Stomach (tissue), 9 donors: Measurements from ENCODE around the gene CTDSPL. TPM values are rescaled to one million over a fixed set of nuclear protein-coding genes. Genes with fewer than 3 reads are reported as not detected.

Experiments
- DNase-seq, 2 donors: peaks; one replicate each; pipeline versions ENCODE4 v3.0.0 to v3.0.0-alpha.2; 2013 to 2019
- H3K27ac ChIP-seq, 5 donors: fragments of 200-600 bp in 4 of 5; sonication (generic) in 4 of 5; one replicate each; pipeline ENCODE4 v1.5.1; 2013 to 2019; ENCODE audit warnings: mild to moderate bottlenecking in 1 of 5, moderate library complexity in 1 of 5
- H3K27me3 ChIP-seq, 3 donors: fragments of 200-600 bp; sonication (generic); one replicate each; pipeline ENCODE4 v1.5.1; 2017 to 2019; ENCODE audit warnings: mixed run types in 1 of 3
- H3K36me3 ChIP-seq, 4 donors: fragments of 200-600 bp; sonication (generic); 1 replicate in 3 of 4; 2 replicates in 1 of 4; pipeline ENCODE4 v1.5.1; 2016 to 2019
- H3K4me1 ChIP-seq, 4 donors: fragments of 200-600 bp; sonication (generic); one replicate each; pipeline ENCODE4 v1.5.1; 2016 to 2019
- H3K4me3 ChIP-seq, 4 donors: fragments of 200-600 bp; sonication (generic) in 3 of 4; one replicate each; pipeline ENCODE4 v1.5.1; 2016 to 2019; ENCODE audit warnings: mild to moderate bottlenecking in 1 of 4
- H3K9me3 ChIP-seq, 4 donors: fragments of 200-600 bp; sonication (generic); one replicate each; pipeline ENCODE4 v1.5.1; 2016 to 2019
- EP300 ChIP-seq: sonication (generic); formaldehyde crosslinking; IDR thresholded peaks from one replicate; pipeline ENCODE4 v1.6.1; 2017; ENCODE audit warnings: antibody characterized with exemption
- POLR2A ChIP-seq, 4 donors: fragments of 450-650 bp; IDR thresholded peaks; one replicate each; pipeline ENCODE4 v1.6.1; 2016; ENCODE audit warnings: antibody characterized with exemption in 4 of 4, control low read depth in 2 of 4, mild to moderate bottlenecking in 1 of 4, moderate library complexity in 1 of 4
- POLR2AphosphoS5 ChIP-seq, 3 donors: sonication (generic); formaldehyde crosslinking; IDR thresholded peaks; one replicate each; pipeline ENCODE4 v1.6.1; 2016; ENCODE audit warnings: antibody characterized with exemption in 3 of 3
- WGBS, 5 donors: extraction: QIAGEN DNeasy Blood & Tissue Kit in 3 of 5; methylation state at CpG; one replicate each; pipeline versions ENCODE4 v1.1.5 to v1.1.7; 2013 to 2018; 5-methylcytosine and 5-hydroxymethylcytosine counted together
- intact Hi-C: fragments of 100-400 bp; cut with DNase I; formaldehyde crosslinking; loops from one replicate; pipeline ENCODE4 v1.15.1; 2023; ENCODE audit warnings: low total_unique reads
- polyA plus RNA-seq, 3 donors: library from polyadenylated mRNA; stranded (reverse); fragments of 200-250 nt; gene quantifications; one replicate each; pipeline ENCODE4 v1.2.3, GENCODE V29; 2013
- total RNA-seq, 5 donors: library from RNA; depleted of rRNA; stranded (reverse); fragments of >200 nt; gene quantifications; one replicate each; pipeline versions ENCODE4 v1.1.0 to v1.2.3, GENCODE V29; 2014 to 2016
- TF ChIP-seq, protein P1 (sequence below), 7 experiments: fragments of 450-650 bp in 4 of 7; fragments of 200-600 bp in 3 of 7; sonication (generic) in 3 of 7; IDR thresholded peaks; one replicate each; pipeline ENCODE4 v1.5.1; 2016 to 2019; ENCODE audit warnings: antibody characterized with exemption in 7 of 7, control low read depth in 2 of 7, mild to moderate bottlenecking in 1 of 7
- donor health status: healthy with polysubstance abuse.
- donor health status: Bipolar disorder and iron deficiency.
- donor health status: healthy.

Gene CTDSPL
- total and polyA plus RNA-seq, 8 donors = 13.4 to 54.9 (median 30.2) TPM

- 86 to 90% (median 87%) methylated on average over 9 of the region's 9 CpGs for WGBS, 5 donors
- Histone ChIP-seq H3K4me1 (peaks cover 28 to 61% (median 51%) of the 10 kb centered on the region in 4 donors), H3K27me3 (no peaks in the 10 kb centered on the region), H3K4me3 (no peak overlapping the region), H3K36me3 (peaks cover 0 to 32% (median 21%) of the 10 kb centered on the region in 4 donors), H3K9me3 (no peaks in the 10 kb centered on the region), H3K27ac (peak overlapping the region in 3 of 5 donors; percentile 13 to 70 (median 58))
- TF ChIP-seq POLR2A (IDR thresholded peaks at IDR 0.05) (no peak), EP300 (no peak)
- TF ChIP-seq, protein P1, sequence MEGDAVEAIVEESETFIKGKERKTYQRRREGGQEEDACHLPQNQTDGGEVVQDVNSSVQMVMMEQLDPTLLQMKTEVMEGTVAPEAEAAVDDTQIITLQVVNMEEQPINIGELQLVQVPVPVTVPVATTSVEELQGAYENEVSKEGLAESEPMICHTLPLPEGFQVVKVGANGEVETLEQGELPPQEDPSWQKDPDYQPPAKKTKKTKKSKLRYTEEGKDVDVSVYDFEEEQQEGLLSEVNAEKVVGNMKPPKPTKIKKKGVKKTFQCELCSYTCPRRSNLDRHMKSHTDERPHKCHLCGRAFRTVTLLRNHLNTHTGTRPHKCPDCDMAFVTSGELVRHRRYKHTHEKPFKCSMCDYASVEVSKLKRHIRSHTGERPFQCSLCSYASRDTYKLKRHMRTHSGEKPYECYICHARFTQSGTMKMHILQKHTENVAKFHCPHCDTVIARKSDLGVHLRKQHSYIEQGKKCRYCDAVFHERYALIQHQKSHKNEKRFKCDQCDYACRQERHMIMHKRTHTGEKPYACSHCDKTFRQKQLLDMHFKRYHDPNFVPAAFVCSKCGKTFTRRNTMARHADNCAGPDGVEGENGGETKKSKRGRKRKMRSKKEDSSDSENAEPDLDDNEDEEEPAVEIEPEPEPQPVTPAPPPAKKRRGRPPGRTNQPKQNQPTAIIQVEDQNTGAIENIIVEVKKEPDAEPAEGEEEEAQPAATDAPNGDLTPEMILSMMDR (IDR thresholded peaks at IDR 0.05) = no peak
- DNase-seq = no peak
- intact Hi-C loops = loop anchor here (10.0 kb wide), 1 partner anchor 113 kb away; no protein-coding TSS in a partner anchor
Observed at GRCh38 chr3:37968199-37968598, 106.5 kb downstream of the CTDSPL start.

DNA sequence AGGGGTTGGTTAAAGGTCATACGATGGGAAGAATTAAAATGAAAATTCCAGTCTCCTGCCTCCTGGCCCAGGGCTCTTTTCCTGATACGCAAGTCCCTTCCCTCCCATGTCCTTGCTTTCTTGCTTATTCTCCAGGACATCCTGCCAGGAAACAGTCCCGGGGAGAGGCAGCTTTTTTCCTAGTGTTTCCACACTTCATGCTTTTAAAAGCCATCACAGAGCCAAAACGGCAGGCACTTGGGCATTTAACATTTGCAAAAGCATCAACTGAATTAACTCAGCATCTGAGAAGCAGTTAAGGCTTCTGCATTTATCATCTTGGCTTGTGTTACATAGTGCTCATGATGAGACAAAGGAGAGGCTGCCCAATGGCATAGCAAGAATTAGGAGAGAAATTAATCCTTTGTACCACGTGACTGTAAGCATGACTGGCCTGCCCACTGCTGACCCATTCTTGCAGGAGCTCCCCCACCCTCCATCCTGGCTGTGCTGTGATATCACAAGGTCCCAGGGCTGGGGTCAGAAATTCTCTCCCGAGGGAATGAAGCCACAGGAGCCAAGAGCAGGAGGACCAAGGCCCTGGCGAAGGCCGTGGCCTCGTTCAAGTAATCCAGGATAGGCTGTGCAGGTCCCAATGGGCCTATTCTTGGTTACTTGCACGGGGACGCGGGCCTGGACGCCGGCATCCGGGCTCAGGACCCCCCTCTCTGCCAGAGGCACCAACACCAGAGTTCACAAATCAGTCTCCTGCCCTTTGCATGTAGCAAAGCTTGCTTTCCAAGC is 107.3 kb downstream of the CTDSPL start:
- Histone ChIP-seq H3K9me3 (no peaks in the 10 kb centered on the region), H3K27me3 (no peaks in the 10 kb centered on the region), H3K27ac (peak overlapping the region in 4 of 5 donors; percentile 13 to 70 (median 43)), H3K4me3 (no peak overlapping the region), H3K36me3 (peaks cover 0 to 33% (median 24%) of the 10 kb centered on the region in 4 donors), H3K4me1 (peaks cover 33 to 55% (median 55%) of the 10 kb centered on the region in 4 donors)
- intact Hi-C loops = loop anchor here (10.0 kb wide), 1 partner anchor 114 kb away; no protein-coding TSS in a partner anchor
- DNase-seq = no peak
- 63 to 69% (median 65%) methylated on average over 15 of the region's 15 CpGs for WGBS, 5 donors
- TF ChIP-seq EP300 = no peak
- no peak for TF ChIP-seq POLR2AphosphoS5 (IDR thresholded peaks at IDR 0.05)
- no peak for TF ChIP-seq POLR2A (IDR thresholded peaks at IDR 0.05)
- TF ChIP-seq, protein P1 (IDR thresholded peaks at IDR 0.05) = no peak

GRCh38 chr3:37969596-37970100 is 108.0 kb downstream of the CTDSPL start:
- WGBS, 5 donors = 33 to 59% (median 38%) methylated on average over 7 of the region's 7 CpGs
- Histone ChIP-seq H3K4me1 (peaks cover 33 to 61% (median 55%) of the 10 kb centered on the region in 4 donors), H3K4me3 (no peak overlapping the region), H3K27ac (peak overlapping the region in 4 of 5 donors; percentile 13 to 70 (median 43)), H3K36me3 (peaks cover 0 to 33% (median 24%) of the 10 kb centered on the region in 4 donors), H3K27me3 (no peaks in the 10 kb centered on the region), H3K9me3 (no peaks in the 10 kb centered on the region)
- TF ChIP-seq POLR2AphosphoS5 (IDR thresholded peaks at IDR 0.05) (no peak), POLR2A (IDR thresholded peaks at IDR 0.05) (no peak), EP300 (no peak)
- TF ChIP-seq, protein P1 (IDR thresholded peaks at IDR 0.05) = no peak
- intact Hi-C loops = loop anchor here (10.0 kb wide), 1 partner anchor 115 kb away; no protein-coding TSS in a partner anchor
- DNase-seq = peak in 1 of 2 donors; percentile 37

DNA sequence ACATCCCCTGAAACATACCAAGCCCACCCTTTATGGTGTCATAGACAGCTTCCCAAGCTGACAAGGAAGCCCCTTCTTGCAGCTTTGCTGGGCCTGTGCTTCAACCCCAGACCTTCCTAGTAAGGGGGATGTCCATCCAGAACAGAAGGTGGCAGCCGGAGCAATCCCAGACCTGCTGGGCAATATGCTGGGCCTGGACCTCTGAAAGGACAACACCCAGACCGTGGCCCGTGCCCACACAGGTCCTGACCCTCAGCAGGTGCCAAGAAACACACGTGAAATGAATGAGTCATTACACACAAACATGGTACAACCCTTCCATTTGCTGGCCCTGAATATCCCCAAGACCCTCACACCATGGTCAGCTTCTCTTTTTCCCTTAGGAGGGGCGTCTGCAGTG is 109.1 kb downstream of the CTDSPL start:
- Histone ChIP-seq H3K27ac (peak overlapping the region in 1 of 5 donors; percentile 70), H3K9me3 (no peaks in the 10 kb centered on the region), H3K36me3 (peaks cover 0 to 41% (median 28%) of the 10 kb centered on the region in 4 donors), H3K4me3 (no peak overlapping the region), H3K27me3 (no peaks in the 10 kb centered on the region), H3K4me1 (peaks cover 29 to 58% (median 44%) of the 10 kb centered on the region in 4 donors)
- peak in 1 of 3 donors; percentile 53 for TF ChIP-seq POLR2AphosphoS5 (IDR thresholded peaks at IDR 0.05)
- TF ChIP-seq, protein P1 (IDR thresholded peaks at IDR 0.05) = no peak
- 48 to 88% (median 53%) methylated on average over 1 to 5 of the region's 5 CpGs for WGBS, 5 donors
- intact Hi-C loops = no loop called here
- DNase-seq = peak in 1 of 2 donors; percentile 70
